Cardiac septum (tissue), 1 donor: Measurements from ENCODE around the gene SLC45A1. TPM values are rescaled to one million over a fixed set of nuclear protein-coding genes. Genes with fewer than 3 reads are reported as not detected.
A peak's percentile ranks its signal among the peaks of the same experiment; 100 is the strongest.
"Not testable (repeated sequence)": the region's sequence is repeated elsewhere in the genome, so short reads cannot be mapped to it uniquely, and the experiment has no call there.

ENCODE experiments used
- DNase-seq: peaks from one replicate; pipeline ENCODE4 v3.0.0-alpha.2; 2020; ENCODE audit warnings: low spot score
- intact Hi-C: fragments of 100-400 bp; cut with DNase I; formaldehyde crosslinking; loops from one replicate; pipeline ENCODE4 v1.14.0; 2022
- long read RNA-seq: library from polyadenylated mRNA; unstranded; transcript quantifications from one replicate; pipeline ENCODE4 v2.0.0, GENCODE V29; 2021
- total RNA-seq: library from RNA; stranded (reverse); fragmentation: NEBNext Ultra II Directional; extraction: Animal tissue kit (Norgen Biotek cat#: 25700); gene quantifications from one replicate; pipeline ENCODE4 v1.2.1, GENCODE V29; 2021
- donor health status: DM: no; HTN: no; CAD: no.

The SLC45A1 gene
- total RNA-seq = 1.8 TPM
- long read RNA-seq, partial matches to known transcripts = 0 of 4 reads
- long read RNA-seq, other reads (novel, unspliced or antisense) = 1 of 4 reads

GRCh38 chr1:8317647-8318381 is at the start of gene SLC45A1:
Gene SLC45A1, plus strand, starts transcription at chr1:8318114. Its CDS starts 6,216 bp downstream, at chr1:8324330.
- intact Hi-C loops = loop anchor here (1.0 kb wide), 1 partner anchor 292 kb away; the partner anchor contains the start of gene ERRFI1
- peak; percentile 90 for DNase-seq

GRCh38 chr1:8273036-8273435 is 44.9 kb upstream of the SLC45A1 start:
- DNase-seq = no peak
- intact Hi-C loops = no loop called here

GRCh38 chr1:8274352-8274751 is 43.6 kb upstream of the SLC45A1 start:
- DNase-seq = no peak
- intact Hi-C loops = no loop called here

GRCh38 chr1:8276173-8276914 is 41.6 kb upstream of the SLC45A1 start:
- intact Hi-C loops = no loop called here
- DNase-seq = no peak

GRCh38 chr1:8276932-8277331 is 41.0 kb upstream of the SLC45A1 start:
- intact Hi-C loops = no loop called here
- DNase-seq = no peak

- intact Hi-C loops, DNase-seq: not testable (repeated sequence)
These were observed 39.2 kb upstream of the SLC45A1 start for GRCh38 chr1:8278677-8279076.

GRCh38 chr1:8281843-8282509 is 35.9 kb upstream of the SLC45A1 start:
- DNase-seq = no peak
- intact Hi-C loops = no loop called here

- no peak for DNase-seq
- intact Hi-C loops = no loop called here
These were observed 34.6 kb upstream of the SLC45A1 start for GRCh38 chr1:8283058-8283884.

GRCh38 chr1:8284127-8284526 is 33.8 kb upstream of the SLC45A1 start:
- intact Hi-C loops = no loop called here
- DNase-seq = no peak

GRCh38 chr1:8285103-8285502 is 32.8 kb upstream of the SLC45A1 start:
- intact Hi-C loops = no loop called here
- no peak for DNase-seq

- intact Hi-C loops = no loop called here
- no peak for DNase-seq
These were observed 31.9 kb upstream of the SLC45A1 start for GRCh38 chr1:8285965-8286364.

GRCh38 chr1:8293118-8293517 is 24.8 kb upstream of the SLC45A1 start:
- intact Hi-C loops = no loop called here
- DNase-seq = no peak

- intact Hi-C loops = no loop called here
These were observed 24.2 kb upstream of the SLC45A1 start for GRCh38 chr1:8293641-8294169.

GRCh38 chr1:8294170-8294697 is 23.7 kb upstream of the SLC45A1 start:
- no peak for DNase-seq
- intact Hi-C loops = no loop called here

More at GRCh38 chr1:8293641-8294169, 24.2 kb upstream of the SLC45A1 start:
- DNase-seq = no peak

GRCh38 chr1:8297245-8297644 is 20.7 kb upstream of the SLC45A1 start:
- intact Hi-C loops = no loop called here
- no peak for DNase-seq

GRCh38 chr1:8299963-8300362 is 18.0 kb upstream of the SLC45A1 start:
- intact Hi-C loops = no loop called here
- DNase-seq = no peak

- intact Hi-C loops = no loop called here
These were observed 15.6 kb upstream of the SLC45A1 start for GRCh38 chr1:8302081-8302956.

GRCh38 chr1:8303141-8303540 is 14.8 kb upstream of the SLC45A1 start:
- intact Hi-C loops = no loop called here
- no peak for DNase-seq

More at GRCh38 chr1:8302081-8302956, 15.6 kb upstream of the SLC45A1 start:
- no peak for DNase-seq
